Liver (tissue), 9 donors: ENCODE data around the gene HVCN1. TPM values are rescaled to one million over a fixed set of nuclear protein-coding genes. Genes with fewer than 3 reads are reported as not detected.

Experiments used
- DNase-seq: peaks from one replicate; pipeline ENCODE4 v3.0.0-alpha.2; 2017; ENCODE audit warnings: low spot score
- H3K27ac ChIP-seq, 2 donors: one replicate each; pipeline ENCODE4 v1.7.0; 2013; ENCODE audit warnings: inconsistent platforms in 2 of 2, low read length in 2 of 2, control low read depth in 1 of 2, low read depth in 1 of 2, mild to moderate bottlenecking in 1 of 2
- H3K27me3 ChIP-seq, 4 donors: one replicate each; pipeline versions ENCODE4 v1.6.1 to v1.7.0; 2013; ENCODE audit warnings: low read length in 3 of 4, inconsistent platforms in 1 of 4, mild to moderate bottlenecking in 1 of 4, moderate library complexity in 1 of 4; ENCODE audit not compliant: control insufficient read depth in 4 of 4, insufficient read depth in 4 of 4
- H3K36me3 ChIP-seq, 4 donors: one replicate each; pipeline versions ENCODE4 v1.6.1 to v1.7.0; 2013; ENCODE audit warnings: low read length in 3 of 4, mild to moderate bottlenecking in 3 of 4, low read depth in 1 of 4, moderate library complexity in 1 of 4; ENCODE audit not compliant: control insufficient read depth in 4 of 4, insufficient read depth in 3 of 4
- H3K4me1 ChIP-seq, 4 donors: one replicate each; pipeline versions ENCODE4 v1.6.1 to v1.7.0; 2013; ENCODE audit warnings: low read length in 3 of 4, mild to moderate bottlenecking in 3 of 4, moderate library complexity in 1 of 4; ENCODE audit not compliant: control insufficient read depth in 4 of 4, insufficient read depth in 4 of 4
- H3K4me3 ChIP-seq, 3 donors: one replicate each; pipeline versions ENCODE4 v1.6.1 to v1.7.0; 2013; ENCODE audit warnings: low read length in 3 of 3, control low read depth in 1 of 3, low read depth in 1 of 3, mild to moderate bottlenecking in 1 of 3
- H3K9ac ChIP-seq, 2 donors: one replicate each; pipeline ENCODE4 v1.7.0; 2013; ENCODE audit warnings: low read length in 2 of 2, mild to moderate bottlenecking in 2 of 2, moderate library complexity in 2 of 2, control low read depth in 1 of 2, low read depth in 1 of 2
- H3K9me3 ChIP-seq, 4 donors: one replicate each; pipeline versions ENCODE4 v1.6.1 to v1.7.0; 2013; ENCODE audit warnings: low read length in 3 of 4; ENCODE audit not compliant: control insufficient read depth in 4 of 4
- ATF3 ChIP-seq: IDR thresholded peaks from 2 replicates; pipeline ENCODE4 v1.6.1; 2016; ENCODE audit warnings: antibody characterized with exemption
- CTCF ChIP-seq: fragments of 150-350 bp; IDR thresholded peaks from 2 replicates; pipeline ENCODE4 v1.5.1; 2017; ENCODE audit warnings: improper control_type of control experiment, low read depth, low read length; ENCODE audit not compliant: missing input control
- EGR1 ChIP-seq, 2 donors: IDR thresholded peaks; 2 replicates each; pipeline ENCODE4 v1.6.1; 2016 to 2018; ENCODE audit warnings: antibody characterized with exemption in 2 of 2, low read depth in 2 of 2
- FOXA1 ChIP-seq: IDR thresholded peaks from 2 replicates; pipeline ENCODE4 v1.6.1; 2016; ENCODE audit warnings: antibody characterized with exemption
- FOXA2 ChIP-seq: IDR thresholded peaks from 2 replicates; pipeline ENCODE4 v1.6.1; 2016; ENCODE audit warnings: antibody characterized with exemption
- GABPA ChIP-seq, 2 donors: IDR thresholded peaks in 1 of 2; conservative IDR thresholded peaks in 1 of 2; 2 replicates each; pipeline ENCODE4 v1.6.1; 2016; ENCODE audit warnings: antibody characterized with exemption in 2 of 2, mild to moderate bottlenecking in 1 of 2, moderate library complexity in 1 of 2
- HNF4A ChIP-seq, 2 donors: conservative IDR thresholded peaks; 2 replicates each; pipeline ENCODE4 v1.6.1; 2016; ENCODE audit warnings: antibody characterized with exemption in 2 of 2, mild to moderate bottlenecking in 2 of 2
- HNF4G ChIP-seq: IDR thresholded peaks from 2 replicates; pipeline ENCODE4 v1.6.1; 2016; ENCODE audit warnings: antibody characterized with exemption
- NR2F2 ChIP-seq: IDR thresholded peaks from 2 replicates; pipeline ENCODE4 v1.6.1; 2016; ENCODE audit warnings: antibody characterized with exemption
- RAD21 ChIP-seq, 2 donors: IDR thresholded peaks; 2 replicates each; pipeline ENCODE4 v1.6.1; 2016; ENCODE audit warnings: antibody characterized with exemption in 2 of 2, mild to moderate bottlenecking in 2 of 2
- RXRA ChIP-seq, 2 donors: IDR thresholded peaks; 2 replicates each; pipeline ENCODE4 v1.6.1; 2017 to 2018; ENCODE audit warnings: antibody characterized with exemption in 2 of 2, mild to moderate bottlenecking in 1 of 2
- SP1 ChIP-seq: IDR thresholded peaks from 2 replicates; pipeline ENCODE4 v1.6.1; 2018; ENCODE audit warnings: antibody characterized with exemption, mild to moderate bottlenecking
- TAF1 ChIP-seq: conservative IDR thresholded peaks from 2 replicates; pipeline ENCODE4 v1.6.1; 2016; ENCODE audit warnings: antibody characterized with exemption, mild to moderate bottlenecking
- YY1 ChIP-seq: IDR thresholded peaks from 2 replicates; pipeline ENCODE4 v1.6.1; 2016; ENCODE audit warnings: antibody characterized with exemption, mild to moderate bottlenecking
- WGBS: extraction: QIAGEN DNeasy Blood & Tissue Kit; methylation state at CpG from one replicate; pipeline ENCODE4 v1.1.7; 2013; 5-methylcytosine and 5-hydroxymethylcytosine counted together
- polyA plus RNA-seq, 2 donors: library from polyadenylated mRNA; stranded (reverse) in 1 of 2; unstranded in 1 of 2; fragments of 200-250 nt in 1 of 2; fragments of >200 nt in 1 of 2; fragmentation: Nextera tagmentation in 1 of 2; extraction: Ambion mirVana in 1 of 2; gene quantifications; one replicate each; pipeline versions ENCODE4 v1.2.1 to v1.2.3, GENCODE V29; 2013 to 2015
- total RNA-seq, 2 donors: library from RNA; depleted of rRNA; stranded (reverse); fragments of >200 nt; gene quantifications; one replicate each; pipeline ENCODE4 v1.2.3, GENCODE V29; 2014
- TF ChIP-seq, protein P1 (sequence below): IDR thresholded peaks from 2 replicates; pipeline ENCODE4 v1.6.1; 2016; ENCODE audit warnings: antibody characterized with exemption
- TF ChIP-seq, protein P2 (sequence below): IDR thresholded peaks from 2 replicates; pipeline ENCODE4 v1.6.1; 2016; ENCODE audit warnings: antibody characterized with exemption, mild to moderate bottlenecking
- TF ChIP-seq, protein P3 (sequence below): IDR thresholded peaks from 2 replicates; pipeline ENCODE4 v1.6.1; 2016; ENCODE audit warnings: antibody characterized with exemption
- donor health status: healthy.
- donor health status: healthy.
- donor health status: healthy.
- donor health status: healthy.
- donor health status: healthy.

HVCN1 gene
- total and polyA plus RNA-seq, 4 donors: 1.8 to 5.4 (median 2.5) TPM

DNA sequence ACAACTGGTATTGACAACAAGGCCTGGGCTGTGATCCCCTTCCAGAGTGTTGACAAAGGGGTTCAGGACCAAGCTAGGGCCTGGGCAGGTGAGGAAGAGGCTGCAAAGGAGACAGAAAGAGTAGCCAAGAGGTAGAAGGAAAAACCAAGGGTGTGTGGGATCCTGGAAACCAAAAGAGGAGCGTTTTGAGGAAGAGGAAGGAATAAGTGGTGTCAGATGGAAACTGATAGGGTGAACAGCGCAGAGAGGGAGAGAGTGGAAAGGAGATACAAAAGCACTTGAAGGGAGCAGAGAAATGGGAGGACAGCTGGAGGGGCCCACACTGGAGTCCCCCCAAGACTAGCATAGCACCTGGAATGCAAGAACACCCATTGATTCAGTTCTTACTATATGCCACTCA lies 8.3 kb upstream of the HVCN1 start:
- Histone ChIP-seq H3K36me3 (no peaks in the 10 kb centered on the region), H3K9ac (no peak overlapping the region), H3K27ac (no peak overlapping the region), H3K9me3 (no peaks in the 10 kb centered on the region), H3K27me3 (no peaks in the 10 kb centered on the region), H3K4me1 (peaks cover 0 to 6% (median 2%) of the 10 kb centered on the region in 4 donors), H3K4me3 (no peak overlapping the region)
- 90% methylated on average over 2 of the region's 2 CpGs for WGBS
- no peak for DNase-seq
- TF ChIP-seq FOXA2: no peak

DNA sequence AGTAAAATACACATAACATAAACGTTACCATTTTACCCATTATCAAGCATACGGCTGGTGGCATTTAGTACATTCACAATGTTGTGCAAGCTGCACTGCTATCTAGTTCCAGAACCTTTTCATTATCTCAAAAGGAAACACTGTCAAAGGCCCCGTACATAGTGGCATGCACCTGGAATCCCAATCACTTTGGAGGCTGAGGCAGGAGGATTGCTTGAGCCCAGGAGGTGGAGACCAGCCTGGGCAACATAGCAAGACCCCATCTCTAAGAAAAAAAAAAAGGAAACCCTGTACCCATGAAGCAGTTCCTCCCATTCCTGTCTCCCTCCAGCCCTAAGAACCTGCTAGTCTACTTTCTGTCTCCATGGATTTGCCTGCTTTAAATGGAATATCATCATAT lies 7.4 kb upstream of the HVCN1 start:
- no peak for DNase-seq
- Histone ChIP-seq H3K9ac (no peak overlapping the region), H3K4me3 (no peak overlapping the region), H3K4me1 (peaks cover 0 to 6% (median 2%) of the 10 kb centered on the region in 4 donors), H3K27me3 (no peaks in the 10 kb centered on the region), H3K9me3 (no peaks in the 10 kb centered on the region), H3K27ac (no peak overlapping the region), H3K36me3 (no peaks in the 10 kb centered on the region)
- 88% methylated on average over 3 of the region's 3 CpGs for WGBS
- TF ChIP-seq, protein P1, sequence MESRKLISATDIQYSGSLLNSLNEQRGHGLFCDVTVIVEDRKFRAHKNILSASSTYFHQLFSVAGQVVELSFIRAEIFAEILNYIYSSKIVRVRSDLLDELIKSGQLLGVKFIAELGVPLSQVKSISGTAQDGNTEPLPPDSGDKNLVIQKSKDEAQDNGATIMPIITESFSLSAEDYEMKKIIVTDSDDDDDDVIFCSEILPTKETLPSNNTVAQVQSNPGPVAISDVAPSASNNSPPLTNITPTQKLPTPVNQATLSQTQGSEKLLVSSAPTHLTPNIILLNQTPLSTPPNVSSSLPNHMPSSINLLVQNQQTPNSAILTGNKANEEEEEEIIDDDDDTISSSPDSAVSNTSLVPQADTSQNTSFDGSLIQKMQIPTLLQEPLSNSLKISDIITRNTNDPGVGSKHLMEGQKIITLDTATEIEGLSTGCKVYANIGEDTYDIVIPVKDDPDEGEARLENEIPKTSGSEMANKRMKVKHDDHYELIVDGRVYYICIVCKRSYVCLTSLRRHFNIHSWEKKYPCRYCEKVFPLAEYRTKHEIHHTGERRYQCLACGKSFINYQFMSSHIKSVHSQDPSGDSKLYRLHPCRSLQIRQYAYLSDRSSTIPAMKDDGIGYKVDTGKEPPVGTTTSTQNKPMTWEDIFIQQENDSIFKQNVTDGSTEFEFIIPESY: no peak
- no peak for TF ChIP-seq RXRA (IDR thresholded peaks at IDR 0.05)

GRCh38 chr12:110694330-110694901 lies 5.5 kb upstream of the HVCN1 start:
- no peak for TF ChIP-seq GABPA (IDR thresholded peaks at IDR 0.05 in 1 of 2, conservative IDR thresholded peaks at IDR 0.05 in 1 of 2)
- TF ChIP-seq, protein P2, sequence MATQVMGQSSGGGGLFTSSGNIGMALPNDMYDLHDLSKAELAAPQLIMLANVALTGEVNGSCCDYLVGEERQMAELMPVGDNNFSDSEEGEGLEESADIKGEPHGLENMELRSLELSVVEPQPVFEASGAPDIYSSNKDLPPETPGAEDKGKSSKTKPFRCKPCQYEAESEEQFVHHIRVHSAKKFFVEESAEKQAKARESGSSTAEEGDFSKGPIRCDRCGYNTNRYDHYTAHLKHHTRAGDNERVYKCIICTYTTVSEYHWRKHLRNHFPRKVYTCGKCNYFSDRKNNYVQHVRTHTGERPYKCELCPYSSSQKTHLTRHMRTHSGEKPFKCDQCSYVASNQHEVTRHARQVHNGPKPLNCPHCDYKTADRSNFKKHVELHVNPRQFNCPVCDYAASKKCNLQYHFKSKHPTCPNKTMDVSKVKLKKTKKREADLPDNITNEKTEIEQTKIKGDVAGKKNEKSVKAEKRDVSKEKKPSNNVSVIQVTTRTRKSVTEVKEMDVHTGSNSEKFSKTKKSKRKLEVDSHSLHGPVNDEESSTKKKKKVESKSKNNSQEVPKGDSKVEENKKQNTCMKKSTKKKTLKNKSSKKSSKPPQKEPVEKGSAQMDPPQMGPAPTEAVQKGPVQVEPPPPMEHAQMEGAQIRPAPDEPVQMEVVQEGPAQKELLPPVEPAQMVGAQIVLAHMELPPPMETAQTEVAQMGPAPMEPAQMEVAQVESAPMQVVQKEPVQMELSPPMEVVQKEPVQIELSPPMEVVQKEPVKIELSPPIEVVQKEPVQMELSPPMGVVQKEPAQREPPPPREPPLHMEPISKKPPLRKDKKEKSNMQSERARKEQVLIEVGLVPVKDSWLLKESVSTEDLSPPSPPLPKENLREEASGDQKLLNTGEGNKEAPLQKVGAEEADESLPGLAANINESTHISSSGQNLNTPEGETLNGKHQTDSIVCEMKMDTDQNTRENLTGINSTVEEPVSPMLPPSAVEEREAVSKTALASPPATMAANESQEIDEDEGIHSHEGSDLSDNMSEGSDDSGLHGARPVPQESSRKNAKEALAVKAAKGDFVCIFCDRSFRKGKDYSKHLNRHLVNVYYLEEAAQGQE: no peak
- TF ChIP-seq HNF4G: no peak
- TF ChIP-seq ATF3: no peak
- TF ChIP-seq YY1: no peak
- TF ChIP-seq TAF1: no peak
- TF ChIP-seq, protein P3, sequence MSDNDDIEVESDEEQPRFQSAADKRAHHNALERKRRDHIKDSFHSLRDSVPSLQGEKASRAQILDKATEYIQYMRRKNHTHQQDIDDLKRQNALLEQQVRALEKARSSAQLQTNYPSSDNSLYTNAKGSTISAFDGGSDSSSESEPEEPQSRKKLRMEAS: no peak
- no peak for TF ChIP-seq HNF4A (conservative IDR thresholded peaks at IDR 0.05)
- TF ChIP-seq SP1: no peak
- TF ChIP-seq FOXA2: no peak
- no peak for TF ChIP-seq CTCF
- no peak for TF ChIP-seq EGR1 (IDR thresholded peaks at IDR 0.05; ENCODE audit: low read depth in 2 of 2)
- no peak for TF ChIP-seq FOXA1
- no peak for TF ChIP-seq NR2F2
- TF ChIP-seq, protein P1: no peak
- TF ChIP-seq RAD21 (IDR thresholded peaks at IDR 0.05): no peak
- TF ChIP-seq RXRA (IDR thresholded peaks at IDR 0.05): no peak
- H3K36me3 ChIP-seq: no peaks in the 10 kb centered on the region
- WGBS: 79% methylated on average over 12 of the region's 12 CpGs
- peak overlapping the region; percentile 32 to 55 for H3K27ac ChIP-seq
- no peak overlapping the region for H3K9ac ChIP-seq
- peaks cover 0 to 6% (median 2%) of the 10 kb centered on the region in 4 donors for H3K4me1 ChIP-seq
- H3K9me3 ChIP-seq: no peaks in the 10 kb centered on the region
- no peaks in the 10 kb centered on the region for H3K27me3 ChIP-seq
- DNase-seq: no peak
- H3K4me3 ChIP-seq: no peak overlapping the region
